PC-9 (cell line): ENCODE data around the gene IARS1. TPM values are rescaled to one million over a fixed set of nuclear protein-coding genes. Genes with fewer than 3 reads are reported as not detected.

Experiments
- BruUV-seq: library from RNA; stranded (reverse); fragments of 400-500 nt; replicated peaks from 2 replicates; lab custom pipeline; 2021; lab: Mats Ljungman, UMichigan
- CTCF ChIA-PET: fragments of 300-600 bp; sonication (Branson Sonifier 250); formaldehyde crosslinking; loops from one replicate; lab custom pipeline; 2022; ENCODE audit warnings: antibody characterized with exemption; lab: Charles Lee
- POLR2A ChIA-PET: fragments of 300-600 bp; sonication (Branson Sonifier 250); formaldehyde crosslinking; loops from one replicate; lab custom pipeline; 2022; ENCODE audit warnings: antibody characterized with exemption; ENCODE audit not compliant: unreplicated experiment; lab: Charles Lee
- DNase-seq, 2 experiments: peaks; one replicate each; pipeline versions ENCODE4 v3.0.0 to v3.0.0-alpha.2; 2015 to 2022; ENCODE audit warnings: mixed read lengths in 1 of 2
- H2AFZ ChIP-seq: fragments of 200-600 bp; sonication (generic); 2 replicates; pipeline ENCODE4 v1.8.1; 2017; ENCODE audit warnings: antibody characterized with exemption
- H3F3A ChIP-seq: fragments of 200-600 bp; sonication (generic); 2 replicates; pipeline ENCODE4 v1.8.1; 2017; ENCODE audit warnings: antibody characterized with exemption, mild to moderate bottlenecking, low read depth; ENCODE audit not compliant: insufficient read depth
- H3K27ac ChIP-seq: fragments of 200-600 bp; sonication (generic); 2 replicates; pipeline ENCODE4 v1.6.1; 2016; ENCODE audit warnings: mixed run types
- H3K27me3 ChIP-seq: fragments of 200-600 bp; sonication (generic); 2 replicates; pipeline ENCODE4 v1.6.1; 2016; ENCODE audit warnings: low read depth, mixed run types; ENCODE audit not compliant: insufficient read depth
- H3K36me3 ChIP-seq: fragments of 200-600 bp; sonication (generic); 2 replicates; pipeline ENCODE4 v1.6.1; 2016; ENCODE audit warnings: low read depth, mixed run types
- H3K4me1 ChIP-seq: fragments of 200-600 bp; sonication (generic); replicated peaks from 2 replicates; pipeline ENCODE4 v1.6.1; 2016; ENCODE audit warnings: mixed run types; ENCODE audit not compliant: insufficient read depth
- H3K4me2 ChIP-seq: fragments of 200-600 bp; sonication (generic); 2 replicates; pipeline ENCODE4 v1.6.1; 2017; ENCODE audit warnings: mixed run types
- H3K4me3 ChIP-seq: fragments of 200-600 bp; sonication (generic); 2 replicates; pipeline ENCODE4 v1.6.1; 2016; ENCODE audit warnings: mixed run types
- H3K79me2 ChIP-seq: fragments of 200-600 bp; sonication (generic); 2 replicates; pipeline ENCODE4 v1.6.1; 2017; ENCODE audit warnings: low read depth, mixed run types
- H3K9me2 ChIP-seq: fragments of 200-600 bp; sonication (generic); 2 replicates; pipeline ENCODE4 v1.8.1; 2017; ENCODE audit warnings: mild to moderate bottlenecking; ENCODE audit not compliant: insufficient read depth
- H3K9me3 ChIP-seq: fragments of 200-600 bp; sonication (generic); 2 replicates; pipeline ENCODE4 v1.8.1; 2016; ENCODE audit warnings: low read depth; ENCODE audit not compliant: insufficient read depth
- H4K20me1 ChIP-seq: fragments of 200-600 bp; sonication (generic); 2 replicates; pipeline ENCODE4 v1.8.1; 2017; ENCODE audit not compliant: insufficient read depth
- CTCF ChIP-seq: fragments of 200-600 bp; sonication (generic); conservative IDR thresholded peaks from 2 replicates; pipeline ENCODE4 v1.6.1; 2017; ENCODE audit warnings: mixed run types, antibody characterized with exemption, mild to moderate bottlenecking, moderate library complexity
- EZH2 ChIP-seq: fragments of 200-600 bp; sonication (generic); IDR thresholded peaks from 2 replicates; pipeline ENCODE4 v1.8.0; 2017; ENCODE audit warnings: antibody characterized with exemption, low read depth
- intact Hi-C: fragments of 100-400 bp; cut with micrococcal nuclease; formaldehyde crosslinking; loops from one replicate; pipeline ENCODE4 v1.10.0; 2022; ENCODE audit not compliant: unreplicated experiment
- total RNA-seq: library from RNA; stranded (reverse); gene quantifications from 2 replicates; pipeline ENCODE4 v1.2.3, GENCODE V29; 2021

IARS1 gene
- total RNA-seq, 1 experiment from 2014 or later: 232 TPM

- no peak for TF ChIP-seq CTCF
- no peak for TF ChIP-seq EZH2
- no peaks in the 10 kb centered on the region for H3K9me2 ChIP-seq
- no peak for DNase-seq
- H3K4me1 ChIP-seq: no peaks in the 10 kb centered on the region
- no TSS peak for BruUV-seq
- peaks cover 11% of the 10 kb centered on the region; the same call in 1 of the 2 replicates for H4K20me1 ChIP-seq
- H3K27ac ChIP-seq: no peak overlapping the region
- no peaks in the 10 kb centered on the region for H3K79me2 ChIP-seq
- CTCF ChIA-PET: interaction anchor here (0.6 kb wide), 1 partner anchor 96 kb away, joined by 3 read pairs; no protein-coding TSS in a partner anchor
- POLR2A ChIA-PET: no interaction called here
- H3K4me3 ChIP-seq: no peak overlapping the region
- peaks cover 45% of the 10 kb centered on the region for H3K36me3 ChIP-seq
- no peak overlapping the region for H3K4me2 ChIP-seq
- no peaks in the 10 kb centered on the region; the same call in 1 of the 2 replicates for H3F3A ChIP-seq
- no peaks in the 10 kb centered on the region for H3K9me3 ChIP-seq
- H3K27me3 ChIP-seq: no peaks in the 10 kb centered on the region
- intact Hi-C loops: loop anchor here (10.0 kb wide), 1 partner anchor 64 kb away; no protein-coding TSS in a partner anchor
- H2AFZ ChIP-seq: no peak overlapping the region
Observed at GRCh38 chr9:92308893-92309292, 15.4 kb upstream of the IARS1 start.

GRCh38 chr9:92300936-92301335, 7.4 kb upstream of the IARS1 start:
- Histone ChIP-seq H3K79me2 (no peaks in the 10 kb centered on the region), H3K4me3 (no peak overlapping the region), H3K4me1 (no peaks in the 10 kb centered on the region), H3F3A (peaks cover 12% of the 10 kb centered on the region), H4K20me1 (no peaks in the 10 kb centered on the region; the same call in 1 of the 2 replicates), H3K4me2 (no peak overlapping the region), H2AFZ (no peak overlapping the region), H3K27ac (no peak overlapping the region), H3K9me3 (no peaks in the 10 kb centered on the region), H3K36me3 (peaks cover 70% of the 10 kb centered on the region), H3K27me3 (no peaks in the 10 kb centered on the region), H3K9me2 (no peaks in the 10 kb centered on the region)
- POLR2A ChIA-PET: no interaction called here
- CTCF ChIA-PET: no interaction called here
- no peak for DNase-seq
- TF ChIP-seq CTCF (no peak), EZH2 (no peak)
- intact Hi-C loops: loop anchor here (10.0 kb wide), 1 partner anchor 56 kb away; no protein-coding TSS in a partner anchor
- BruUV-seq: no TSS peak

- ChIA-PET POLR2A (interaction anchor here (0.7 kb wide), 1 partner anchor 371 kb away, joined by 9 read pairs; the partner anchor contains the start of gene IPPK), CTCF (no interaction called here)
- Histone ChIP-seq H3K36me3 (peaks cover 56% of the 10 kb centered on the region), H3K27ac (no peak overlapping the region), H3K4me1 (peaks cover 9% of the 10 kb centered on the region), H3K4me3 (no peak overlapping the region), H3F3A (peaks cover 20% of the 10 kb centered on the region), H4K20me1 (no peaks in the 10 kb centered on the region; the same call in 1 of the 2 replicates), H2AFZ (no peak overlapping the region), H3K4me2 (no peak overlapping the region), H3K27me3 (no peaks in the 10 kb centered on the region), H3K9me2 (no peaks in the 10 kb centered on the region), H3K9me3 (no peaks in the 10 kb centered on the region), H3K79me2 (peaks cover 3% of the 10 kb centered on the region; the same call in 1 of the 2 replicates)
- intact Hi-C loops: no loop called here
- BruUV-seq: no TSS peak
- TF ChIP-seq CTCF (no peak), EZH2 (no peak)
- no peak for DNase-seq
Observed at GRCh38 chr9:92299116-92299515, 5.6 kb upstream of the IARS1 start.
